Epithelial cell of prostate (primary cell): ENCODE data around the gene EGF.
A peak's percentile ranks its signal among the peaks of the same experiment; 100 is the strongest.
"Not testable (repeated sequence)": the region's sequence is repeated elsewhere in the genome, so short reads cannot be mapped to it uniquely, and the experiment has no call there.

Source experiments
- DNase-seq: peaks from one replicate; pipeline ENCODE4 v3.0.0-alpha.2; 2011; ENCODE audit warnings: low read depth, low spot score
- H3K27ac ChIP-seq: fragments of 450-650 bp; 2 replicates; pipeline ENCODE4 v1.5.1; 2017; ENCODE audit warnings: mild to moderate bottlenecking

The EGF gene

GRCh38 chr4:109912706-109913595 lies at the start of gene EGF:
Gene EGF (plus strand): TSS chr4:109912883. CDS start chr4:109913336, 453 bp downstream.
- DNase-seq = no peak
- no peak within 1 kb of the TSS for H3K27ac ChIP-seq

GRCh38 chr4:109864134-109864533 lies 48.5 kb upstream of the EGF start:
- no peak overlapping the region for H3K27ac ChIP-seq
- no peak for DNase-seq

- DNase-seq = no peak
- no peak overlapping the region for H3K27ac ChIP-seq
Measured at GRCh38 chr4:109870061-109870460, 42.6 kb upstream of the EGF start.

GRCh38 chr4:109872065-109872464 lies 40.6 kb upstream of the EGF start:
- no peak for DNase-seq
- H3K27ac ChIP-seq = no peak overlapping the region

- H3K27ac ChIP-seq = peak overlapping the region; percentile 80
- no peak for DNase-seq
Measured at GRCh38 chr4:109872950-109873656, 39.6 kb upstream of the EGF start.

- peak; percentile 36 for DNase-seq
Measured at GRCh38 chr4:109873791-109874514, 38.7 kb upstream of the EGF start.

GRCh38 chr4:109875106-109875505 lies 37.6 kb upstream of the EGF start:
- DNase-seq = no peak

More at GRCh38 chr4:109873791-109874514, 38.7 kb upstream of the EGF start:
- peak overlapping the region; percentile 80 for H3K27ac ChIP-seq

GRCh38 chr4:109875553-109875952 lies 37.1 kb upstream of the EGF start:
- DNase-seq, H3K27ac ChIP-seq: not testable (repeated sequence)

More at GRCh38 chr4:109875106-109875505, 37.6 kb upstream of the EGF start:
- peak overlapping the region; percentile 80 for H3K27ac ChIP-seq

GRCh38 chr4:109876634-109877265 lies 35.9 kb upstream of the EGF start:
- no peak for DNase-seq

GRCh38 chr4:109877400-109877799 lies 35.3 kb upstream of the EGF start:
- DNase-seq = no peak
- H3K27ac ChIP-seq = no peak overlapping the region

More at GRCh38 chr4:109876634-109877265, 35.9 kb upstream of the EGF start:
- no peak overlapping the region for H3K27ac ChIP-seq

- no peak for DNase-seq
- no peak overlapping the region for H3K27ac ChIP-seq
Measured at GRCh38 chr4:109878355-109878754, 34.3 kb upstream of the EGF start.

GRCh38 chr4:109879081-109879480 lies 33.6 kb upstream of the EGF start:
- H3K27ac ChIP-seq = no peak overlapping the region
- no peak for DNase-seq

- no peak for DNase-seq
Measured at GRCh38 chr4:109879636-109880314, 32.9 kb upstream of the EGF start.

GRCh38 chr4:109886303-109886702 lies 26.4 kb upstream of the EGF start:
- H3K27ac ChIP-seq = no peak overlapping the region
- no peak for DNase-seq

More at GRCh38 chr4:109879636-109880314, 32.9 kb upstream of the EGF start:
- no peak overlapping the region for H3K27ac ChIP-seq

GRCh38 chr4:109887071-109887470 lies 25.6 kb upstream of the EGF start:
- no peak for DNase-seq
- H3K27ac ChIP-seq = no peak overlapping the region

GRCh38 chr4:109890076-109890475 lies 22.6 kb upstream of the EGF start:
- H3K27ac ChIP-seq = no peak overlapping the region
- no peak for DNase-seq

- no peak for DNase-seq
- H3K27ac ChIP-seq = no peak overlapping the region
Measured at GRCh38 chr4:109902559-109903251, 10.0 kb upstream of the EGF start.

GRCh38 chr4:109908731-109909130 lies 4.0 kb upstream of the EGF start:
- DNase-seq = no peak
- no peak overlapping the region for H3K27ac ChIP-seq

- DNase-seq = no peak
- H3K27ac ChIP-seq = no peak overlapping the region
Measured at GRCh38 chr4:109910256-109910655, 2.4 kb upstream of the EGF start.
